Bronchial epithelial cell (primary cell): Measurements from ENCODE around the gene PRRT1B. TPM values are rescaled to one million over a fixed set of nuclear protein-coding genes. Genes with fewer than 3 reads are reported as not detected.

Experiments
- DNase-seq: peaks from one replicate; pipeline ENCODE4 v3.0.0-alpha.2; 2010; ENCODE audit warnings: low read depth
- FAIRE-seq: peaks from 2 replicates; lab custom pipeline; 2011; peaks lifted over from hg19 to GRCh38; lab: Jason Lieb, UNC
- H3K27me3 ChIP-seq: 2 replicates; pipeline ENCODE4 v1.5.1; 2011; ENCODE audit warnings: low read length; ENCODE audit not compliant: control insufficient read depth, insufficient read depth
- H3K36me3 ChIP-seq: 2 replicates; pipeline ENCODE4 v1.5.1; 2011; ENCODE audit warnings: low read length; ENCODE audit not compliant: control insufficient read depth, insufficient read depth
- H3K4me3 ChIP-seq: 2 replicates; pipeline ENCODE4 v1.5.1; 2011; ENCODE audit warnings: mild to moderate bottlenecking, low read depth, low read length, control low read depth
- CTCF ChIP-seq: IDR thresholded peaks from 2 replicates; pipeline ENCODE4 v1.5.1; 2011; ENCODE audit warnings: mild to moderate bottlenecking, moderate library complexity, low read length, control low read depth, inconsistent platforms; ENCODE audit not compliant: insufficient read depth, severe bottlenecking
- total RNA-seq: library from RNA; depleted of rRNA; stranded (reverse); fragments of >200 nt; gene quantifications from 2 replicates; pipeline ENCODE4 v1.2.1, GENCODE V29; 2014

Gene PRRT1B
- total RNA-seq, 1 donor from 2014 or later = not detected

- H3K36me3 ChIP-seq = peaks cover 24% of the 10 kb centered on the region
- H3K27me3 ChIP-seq = no peaks in the 10 kb centered on the region
- DNase-seq = no peak
- TF ChIP-seq CTCF = no peak
- H3K4me3 ChIP-seq = no peak overlapping the region
- FAIRE-seq = peak; percentile 68
Observed at GRCh38 chr9:131588396-131588795, 43.1 kb downstream of the PRRT1B start.

- DNase-seq (no peak), FAIRE-seq (no peak)
- no peak for TF ChIP-seq CTCF
- peaks cover 23% of the 10 kb centered on the region for H3K36me3 ChIP-seq
- H3K4me3 ChIP-seq = no peak overlapping the region
- H3K27me3 ChIP-seq = no peaks in the 10 kb centered on the region
Observed at GRCh38 chr9:131589124-131589711, 43.9 kb downstream of the PRRT1B start.

- Histone ChIP-seq H3K27me3 (no peaks in the 10 kb centered on the region), H3K4me3 (no peak overlapping the region), H3K36me3 (peaks cover 18% of the 10 kb centered on the region)
- FAIRE-seq (peak; percentile 18), DNase-seq (no peak)
- TF ChIP-seq CTCF = no peak
Observed at GRCh38 chr9:131589993-131590392, 44.7 kb downstream of the PRRT1B start.

- no peak for TF ChIP-seq CTCF
- Histone ChIP-seq H3K27me3 (no peaks in the 10 kb centered on the region), H3K4me3 (no peak overlapping the region), H3K36me3 (peaks cover 18% of the 10 kb centered on the region)
- no peak for DNase-seq
- FAIRE-seq = no peak
Observed at GRCh38 chr9:131590449-131590848, 45.1 kb downstream of the PRRT1B start.

- Histone ChIP-seq H3K36me3 (peaks cover 20% of the 10 kb centered on the region), H3K27me3 (no peaks in the 10 kb centered on the region), H3K4me3 (no peak overlapping the region)
- FAIRE-seq (no peak), DNase-seq (peak; percentile 64)
- TF ChIP-seq CTCF = peak; percentile 95
Observed at GRCh38 chr9:131590907-131591844, 45.9 kb downstream of the PRRT1B start.
